Kidney tubule cell (primary cell): ENCODE results near the gene ZGPAT.

Experiments
- DNase-seq: peaks from one replicate; pipeline ENCODE4 v3.0.0-alpha.2; 2018; ENCODE audit warnings: low spot score

ZGPAT gene

DNA sequence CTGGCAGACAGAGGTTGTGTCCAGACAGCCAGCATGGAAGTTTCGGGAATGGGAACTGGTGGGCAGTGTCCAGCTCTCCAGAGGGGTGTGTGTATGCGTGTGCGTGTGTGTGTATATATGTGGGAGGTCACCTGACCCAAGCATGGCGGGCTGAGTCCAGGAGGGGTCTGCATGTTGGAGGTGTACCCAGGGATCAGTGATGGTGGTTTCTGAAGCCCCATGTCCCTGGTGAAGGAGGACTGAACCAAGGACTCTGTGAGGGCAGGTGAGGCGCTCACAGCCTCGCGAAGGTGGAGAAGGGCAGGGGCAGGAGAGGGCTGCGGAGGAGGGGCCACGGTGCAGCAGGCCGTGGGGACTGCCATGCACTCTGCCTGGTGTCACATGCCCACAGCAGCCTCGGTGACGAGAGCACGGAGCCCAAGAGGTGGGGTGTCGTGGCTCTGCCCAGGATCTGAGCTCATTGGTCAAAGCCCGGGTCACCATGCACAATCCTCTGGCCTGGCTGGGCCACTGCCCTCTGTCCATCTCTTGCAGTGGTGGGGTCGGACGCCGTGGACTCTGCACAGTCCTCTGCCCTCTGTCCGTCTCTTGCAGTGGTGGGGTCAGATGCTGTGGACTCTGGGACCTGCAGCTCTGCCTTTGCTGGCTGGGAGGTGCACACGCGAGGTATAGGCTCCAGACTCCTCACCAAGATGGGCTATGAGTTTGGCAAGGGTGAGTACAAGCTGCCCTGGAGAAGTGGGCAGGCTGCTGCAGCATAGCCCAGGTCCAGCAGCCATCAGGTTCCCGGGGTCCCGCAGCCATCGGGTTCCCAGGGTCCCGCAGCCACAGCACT, 26.5 kb downstream of the ZGPAT start:
- DNase-seq, result no peak

- DNase-seq, result no peak
Measured at GRCh38 chr20:63734946-63735858, 27.4 kb downstream of the ZGPAT start.

GRCh38 chr20:63735859-63736718, 28.2 kb downstream of the ZGPAT start, which contains the start of gene LIME1:
Gene LIME1 (plus strand): TSS chr20:63736664. CDS start chr20:63737550, 886 bp downstream.
- DNase-seq, result no peak

DNA sequence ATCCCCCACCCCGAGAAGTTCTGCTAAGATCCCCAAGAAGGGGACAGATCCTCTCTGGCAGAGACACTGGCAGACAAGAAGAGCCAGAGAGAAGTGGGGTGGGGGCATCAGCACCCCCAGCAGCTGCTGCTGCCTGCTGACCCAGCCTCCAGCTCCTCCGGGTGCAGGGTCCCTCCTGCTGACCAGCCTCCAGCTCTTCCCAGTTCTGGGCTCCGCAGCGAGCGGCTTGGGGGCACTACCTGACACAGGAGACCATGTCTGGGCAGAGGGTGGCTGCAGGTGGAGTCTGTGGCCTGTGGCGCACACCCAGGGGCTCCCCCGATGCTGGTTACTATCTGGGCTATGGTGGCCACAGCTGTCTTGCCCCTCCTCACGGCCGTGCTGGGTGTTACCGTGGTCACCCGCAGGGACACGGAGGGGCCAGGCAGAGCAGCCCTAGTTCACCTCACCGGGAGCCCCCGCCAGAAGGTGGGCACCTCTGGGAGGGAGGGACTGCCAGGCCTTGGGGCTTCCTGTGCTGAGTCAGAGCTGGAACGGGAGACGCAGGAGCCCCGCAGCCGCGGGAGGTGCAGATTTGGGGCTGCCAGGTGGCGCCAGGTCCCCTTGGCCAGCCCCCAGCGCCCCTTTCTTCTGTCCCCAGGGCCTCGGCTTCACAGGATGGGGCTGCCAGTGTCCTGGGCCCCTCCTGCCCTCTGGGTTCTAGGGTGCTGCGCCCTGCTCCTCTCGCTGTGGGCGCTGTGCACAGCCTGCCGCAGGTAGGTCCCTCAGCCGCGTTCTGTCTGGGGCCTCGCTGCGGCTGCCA, 29.3 kb downstream of the ZGPAT start:
- no peak for DNase-seq

DNA sequence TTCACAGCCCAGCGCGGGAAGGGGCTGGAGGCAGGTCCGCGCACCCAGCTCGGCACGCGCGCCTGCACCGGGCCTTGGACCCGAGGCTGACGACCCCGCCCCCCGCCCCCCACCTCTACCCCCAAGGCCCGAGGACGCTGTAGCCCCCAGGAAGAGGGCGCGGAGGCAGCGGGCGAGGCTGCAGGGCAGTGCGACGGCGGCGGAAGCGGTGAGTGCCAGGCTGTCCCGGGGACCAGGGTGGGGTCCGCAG, 29.8 kb downstream of the ZGPAT start:
- no peak for DNase-seq

- DNase-seq, result no peak
Measured at GRCh38 chr20:63737945-63738686, 30.3 kb downstream of the ZGPAT start.

DNA sequence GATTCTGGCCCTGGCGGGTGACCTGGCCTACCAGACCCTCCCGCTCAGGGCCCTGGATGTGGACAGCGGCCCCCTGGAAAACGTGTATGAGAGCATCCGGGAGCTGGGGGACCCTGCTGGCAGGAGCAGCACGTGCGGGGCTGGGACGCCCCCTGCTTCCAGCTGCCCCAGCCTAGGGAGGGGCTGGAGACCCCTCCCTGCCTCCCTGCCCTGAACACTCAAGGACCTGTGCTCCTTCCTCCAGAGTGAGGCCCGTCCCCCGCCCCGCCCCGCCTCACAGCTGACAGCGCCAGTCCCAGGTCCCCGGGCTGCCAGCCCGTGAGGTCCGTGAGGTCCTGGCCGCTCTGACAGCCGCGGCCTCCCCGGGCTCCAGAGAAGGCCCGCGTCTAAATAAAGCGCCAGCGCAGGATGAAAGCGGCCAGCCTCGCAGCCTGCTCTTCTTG, 30.9 kb downstream of the ZGPAT start:
- peak; percentile 29 for DNase-seq

DNA sequence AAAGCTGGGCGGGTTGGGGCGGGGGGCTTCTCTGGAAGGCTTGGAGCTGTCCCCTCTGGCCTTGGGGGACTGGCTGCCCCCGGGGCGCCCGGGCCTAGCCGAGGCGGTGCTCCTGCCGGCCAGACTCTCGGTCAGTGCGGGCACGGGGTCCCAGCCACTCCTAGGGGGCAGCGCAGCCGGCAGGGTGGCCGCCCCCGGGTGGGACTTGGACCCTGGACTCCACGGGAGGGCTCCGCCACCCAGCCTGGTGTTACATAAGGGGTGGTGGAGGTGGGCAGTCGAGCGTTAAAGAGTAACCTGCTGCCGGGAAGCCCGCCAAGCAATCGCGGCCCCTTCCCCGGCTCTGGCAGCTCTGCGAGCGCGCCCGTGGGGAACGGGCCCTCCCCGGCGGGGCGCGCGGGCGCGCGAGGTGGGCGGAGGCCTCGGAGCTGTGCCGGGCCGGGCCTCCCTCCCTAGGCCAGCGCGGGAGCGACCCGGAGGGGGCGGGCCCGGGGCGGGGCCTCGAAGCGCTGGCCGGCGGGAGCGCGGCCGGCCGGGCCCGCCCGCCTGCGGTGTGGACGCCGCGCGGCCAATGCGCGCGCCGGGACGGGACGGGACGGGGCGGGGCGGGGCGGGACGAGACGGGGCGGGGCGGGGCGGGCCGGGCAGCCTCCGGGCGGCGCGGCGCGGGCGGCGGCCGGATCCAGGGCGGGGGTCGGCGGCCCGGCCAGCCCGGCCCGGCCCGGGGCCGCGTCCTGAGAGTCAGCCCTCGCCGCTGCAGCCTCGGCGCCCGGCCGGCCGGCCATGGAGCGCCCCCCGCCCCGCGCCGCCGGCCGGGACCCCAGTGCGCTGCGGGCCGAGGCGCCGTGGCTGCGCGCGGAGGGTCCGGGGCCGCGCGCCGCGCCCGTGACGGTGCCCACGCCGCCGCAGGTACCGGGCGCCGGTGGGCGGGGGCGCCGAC, 31.6 kb downstream of the ZGPAT start, which contains the start of gene SLC2A4RG:
Gene SLC2A4RG (plus strand): TSS at position 647 of the 940 bp plus-strand sequence. CDS start 137 bp downstream, at position 784.
- peak; percentile 84 for DNase-seq

GRCh38 chr20:63740070-63740626, 32.3 kb downstream of the ZGPAT start:
- DNase-seq, result peak; percentile 43

DNA sequence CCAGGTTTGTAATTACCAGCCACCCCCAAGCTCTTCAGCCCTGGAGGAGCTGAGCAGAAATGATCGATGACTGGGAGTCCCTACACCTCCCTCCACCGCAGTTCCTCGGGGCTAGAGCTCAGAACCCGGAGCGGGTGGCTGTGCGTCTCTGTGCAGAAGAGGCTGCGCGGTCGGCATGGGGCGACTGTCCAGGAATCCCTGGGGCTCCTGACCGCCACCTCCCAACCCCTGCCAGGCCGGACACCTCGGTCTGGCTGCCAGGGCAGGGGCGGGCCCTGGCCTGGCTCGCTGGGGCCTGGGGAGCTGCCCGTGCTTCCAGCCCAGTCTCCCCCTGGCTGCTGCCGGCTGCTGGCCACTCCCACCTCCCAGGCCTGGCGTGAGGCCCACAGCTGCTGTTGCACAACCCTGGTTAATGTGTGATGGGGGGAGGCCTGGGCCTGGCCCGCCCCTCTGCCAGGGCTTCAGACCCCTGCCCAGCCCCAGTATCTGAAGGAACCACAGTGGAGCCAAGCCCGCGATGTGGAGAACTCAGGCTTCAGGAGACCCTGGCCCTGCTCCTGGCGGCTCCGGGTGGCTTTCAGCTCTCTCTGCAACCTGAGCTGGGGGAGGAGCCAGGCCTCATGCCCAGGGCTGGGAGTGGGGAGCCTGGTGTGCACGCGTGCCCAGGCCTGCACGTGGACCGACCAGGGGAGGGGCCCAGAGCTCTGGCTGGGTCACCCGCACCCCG, 33.0 kb downstream of the ZGPAT start:
- peak; percentile 91 for DNase-seq

- DNase-seq, result no peak
Measured at GRCh38 chr20:63741354-63741675, 33.5 kb downstream of the ZGPAT start.

DNA sequence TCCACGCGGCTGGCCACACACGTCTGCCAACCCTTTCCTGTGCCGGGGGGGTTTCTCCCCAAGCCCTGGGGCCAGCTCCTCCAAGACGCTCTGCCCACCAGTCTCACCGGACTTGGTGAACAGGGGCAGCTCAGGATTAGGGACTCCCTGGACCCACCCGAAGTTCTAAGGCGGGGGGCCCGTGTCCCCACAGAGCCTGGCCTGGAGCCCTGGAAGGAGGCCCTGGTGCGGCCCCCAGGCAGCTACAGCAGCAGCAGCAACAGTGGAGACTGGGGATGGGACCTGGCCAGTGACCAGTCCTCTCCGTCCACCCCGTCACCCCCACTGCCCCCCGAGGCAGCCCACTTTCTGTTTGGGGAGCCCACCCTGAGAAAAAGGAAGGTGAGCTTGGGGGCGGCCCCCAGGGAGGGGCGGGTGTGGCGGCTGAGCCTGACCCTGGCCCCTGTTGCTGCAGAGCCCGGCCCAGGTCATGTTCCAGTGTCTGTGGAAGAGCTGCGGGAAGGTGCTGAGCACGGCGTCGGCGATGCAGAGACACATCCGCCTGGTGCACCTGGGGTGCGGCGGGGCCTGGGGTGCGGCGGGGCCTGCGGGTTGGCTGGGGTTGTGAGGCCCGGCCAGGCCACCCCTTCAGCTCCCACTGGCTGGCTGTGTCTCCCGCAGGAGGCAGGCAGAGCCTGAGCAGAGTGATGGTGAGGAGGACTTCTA, 34.0 kb downstream of the ZGPAT start:
- no peak for DNase-seq

- no peak for DNase-seq
Measured at GRCh38 chr20:63742381-63743024, 34.7 kb downstream of the ZGPAT start.

GRCh38 chr20:63743210-63743970, 35.6 kb downstream of the ZGPAT start:
- no peak for DNase-seq

DNA sequence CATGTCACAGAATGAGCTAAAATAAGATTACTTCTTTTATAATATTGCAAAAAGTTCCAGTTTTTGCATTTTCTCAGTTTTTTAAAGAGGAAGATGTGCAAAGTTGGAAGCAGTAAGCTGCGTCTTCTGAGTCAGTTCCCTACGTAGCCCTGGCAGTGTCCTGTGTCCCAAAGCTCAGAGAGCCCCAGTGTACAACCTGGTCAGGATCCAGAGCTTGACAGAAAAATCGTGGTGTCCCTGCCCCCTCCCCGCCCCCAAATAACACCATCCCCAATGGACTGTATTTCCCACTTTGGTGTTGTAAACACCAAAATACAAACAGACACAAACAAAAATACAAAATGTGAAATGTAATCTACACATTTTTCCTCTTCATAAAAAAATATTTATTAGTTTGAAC, 36.3 kb downstream of the ZGPAT start:
- DNase-seq, result no peak
